Measurements from ENCODE around the gene PRM1.

The PRM1 gene

DNA sequence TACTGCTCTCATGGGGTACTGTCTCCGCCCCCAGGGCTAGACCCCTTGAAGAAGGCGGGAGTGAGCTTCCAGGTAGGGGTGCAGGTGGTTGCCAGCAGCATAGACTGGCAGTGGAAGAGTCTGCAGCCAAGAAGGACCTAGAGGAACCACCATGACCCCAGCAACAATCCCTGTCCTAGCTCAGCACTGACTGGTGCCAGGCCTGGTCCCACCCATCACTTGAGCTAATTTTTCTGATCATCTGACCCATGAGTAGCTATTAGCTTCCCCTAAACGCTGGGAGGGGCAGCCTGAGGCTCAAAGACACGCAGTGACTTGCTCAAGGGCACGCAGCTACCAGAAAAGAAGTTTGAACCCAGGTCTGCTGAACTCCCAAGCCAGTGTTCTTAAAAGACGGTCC is 8.6 kb downstream of the PRM1 start:
- Histone ChIP-seq H3K9me3 (ENCODE audit: insufficient read depth, low read depth, low read length) (peaks cover 2% of the 10 kb centered on the region), H4K12ac (ENCODE audit: low read depth, low read length) (no peak overlapping the region), H2BK5ac (ENCODE audit: low read depth, low read length, poor library complexity) (no peak overlapping the region), H3K14ac (ENCODE audit: low read length) (no peak overlapping the region), H3K4me2 (ENCODE audit: low read length) (no peak overlapping the region), H2AK5ac (ENCODE audit: low read length) (no peak overlapping the region), H3K79me2 (ENCODE audit: control insufficient read depth, insufficient read depth, low read length, poor library complexity) (no peaks in the 10 kb centered on the region), H3K27me3 (ENCODE audit: insufficient read depth, low read length) (no peaks in the 10 kb centered on the region), H2BK12ac (ENCODE audit: low read length) (no peak overlapping the region), H3K23ac (ENCODE audit: low read length) (no peak overlapping the region), H4K8ac (ENCODE audit: low read depth, low read length) (no peak overlapping the region), H3K4me1 (ENCODE audit: control insufficient read depth in 1 of 2, insufficient read depth in 2 of 2, low read length in 2 of 2) (peaks cover 0 to 5% of the 10 kb centered on the region in 2 experiments), H2AFZ (ENCODE audit: insufficient read depth, low read length, poor library complexity) (no peak overlapping the region), H3K9ac (ENCODE audit: low read length) (no peak overlapping the region), H3K4ac (ENCODE audit: low read depth, low read length) (no peak overlapping the region), H3K4me3 (ENCODE audit: low read depth, low read length) (no peak overlapping the region), H3K18ac (ENCODE audit: low read length) (no peak overlapping the region), H2BK120ac (ENCODE audit: insufficient read depth, low read length, poor library complexity) (no peak overlapping the region), H4K91ac (ENCODE audit: low read depth, low read length) (no peak overlapping the region), H3K36me3 (ENCODE audit: control insufficient read depth in 1 of 2, insufficient read depth in 2 of 2, low read length in 2 of 2) (no peaks in the 10 kb centered on the region), H3K79me1 (ENCODE audit: low read length) (no peaks in the 10 kb centered on the region), H3K27ac (ENCODE audit: low read depth, low read length) (no peak overlapping the region)
- no CpG with 5 or more reads among the region's 6 CpGs for WGBS (ENCODE audit: extremely low coverage, insufficient coverage, insufficient read length)
- no peak for DNase-seq

DNA sequence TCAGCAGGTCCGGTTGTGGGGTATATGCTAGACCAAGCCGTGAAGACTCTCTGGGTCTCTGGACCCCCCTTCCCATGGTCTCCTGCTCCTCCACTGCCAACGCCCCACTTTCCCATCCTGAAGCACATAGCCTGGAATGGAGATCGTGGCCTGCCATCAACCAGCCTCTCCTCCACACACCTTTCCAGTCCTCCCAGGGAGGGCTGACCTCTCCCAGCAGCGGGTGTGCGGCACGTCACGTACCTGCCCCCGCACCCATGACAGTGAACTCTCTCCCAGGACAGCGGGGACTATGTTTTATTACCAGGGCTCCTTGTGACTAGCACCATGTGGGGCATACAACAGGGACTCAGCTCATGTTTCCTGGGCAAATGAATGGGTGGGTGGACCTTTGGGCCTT is 9.5 kb downstream of the PRM1 start:
- Histone ChIP-seq H3K4me1 (ENCODE audit: control insufficient read depth in 1 of 2, insufficient read depth in 2 of 2, low read length in 2 of 2) (peaks cover 0 to 5% of the 10 kb centered on the region in 2 experiments), H3K14ac (ENCODE audit: low read length) (no peak overlapping the region), H3K4ac (ENCODE audit: low read depth, low read length) (no peak overlapping the region), H3K27me3 (ENCODE audit: insufficient read depth, low read length) (no peaks in the 10 kb centered on the region), H3K9ac (ENCODE audit: low read length) (no peak overlapping the region), H3K36me3 (ENCODE audit: control insufficient read depth in 1 of 2, insufficient read depth in 2 of 2, low read length in 2 of 2) (no peaks in the 10 kb centered on the region), H2BK5ac (ENCODE audit: low read depth, low read length, poor library complexity) (no peak overlapping the region), H3K23ac (ENCODE audit: low read length) (no peak overlapping the region), H3K4me3 (ENCODE audit: low read depth, low read length) (peak overlapping the region; percentile 36), H4K8ac (ENCODE audit: low read depth, low read length) (no peak overlapping the region), H3K9me3 (ENCODE audit: insufficient read depth, low read depth, low read length) (peaks cover 2% of the 10 kb centered on the region), H3K79me1 (ENCODE audit: low read length) (no peaks in the 10 kb centered on the region), H3K18ac (ENCODE audit: low read length) (no peak overlapping the region), H3K4me2 (ENCODE audit: low read length) (no peak overlapping the region), H4K12ac (ENCODE audit: low read depth, low read length) (no peak overlapping the region), H3K79me2 (ENCODE audit: control insufficient read depth, insufficient read depth, low read length, poor library complexity) (no peaks in the 10 kb centered on the region), H2AK5ac (ENCODE audit: low read length) (no peak overlapping the region), H4K91ac (ENCODE audit: low read depth, low read length) (no peak overlapping the region), H2AFZ (ENCODE audit: insufficient read depth, low read length, poor library complexity) (no peak overlapping the region), H2BK12ac (ENCODE audit: low read length) (no peak overlapping the region), H2BK120ac (ENCODE audit: insufficient read depth, low read length, poor library complexity) (no peak overlapping the region), H3K27ac (ENCODE audit: low read depth, low read length) (no peak overlapping the region)
- no peak for DNase-seq
- WGBS (ENCODE audit: extremely low coverage, insufficient coverage, insufficient read length): no CpG with 5 or more reads among the region's 10 CpGs

- no peak overlapping the region for H2AK5ac ChIP-seq (ENCODE audit: low read length)
- no peak overlapping the region for H2BK120ac ChIP-seq (ENCODE audit: insufficient read depth, low read length, poor library complexity)
- H3K9ac ChIP-seq (ENCODE audit: low read length): no peak overlapping the region
- no peak overlapping the region for H4K91ac ChIP-seq (ENCODE audit: low read depth, low read length)
- H3K27ac ChIP-seq (ENCODE audit: low read depth, low read length): no peak overlapping the region
- no peak overlapping the region for H2BK12ac ChIP-seq (ENCODE audit: low read length)
- H3K36me3 ChIP-seq (ENCODE audit: control insufficient read depth in 1 of 2, insufficient read depth in 2 of 2, low read length in 2 of 2): no peaks in the 10 kb centered on the region
- H2AFZ ChIP-seq (ENCODE audit: insufficient read depth, low read length, poor library complexity): no peak overlapping the region
- H3K14ac ChIP-seq (ENCODE audit: low read length): no peak overlapping the region
- peaks cover 0 to 5% of the 10 kb centered on the region in 2 experiments for H3K4me1 ChIP-seq (ENCODE audit: control insufficient read depth in 1 of 2, insufficient read depth in 2 of 2, low read length in 2 of 2)
- H3K9me3 ChIP-seq (ENCODE audit: insufficient read depth, low read depth, low read length): peaks cover 2% of the 10 kb centered on the region
- H3K23ac ChIP-seq (ENCODE audit: low read length): no peak overlapping the region
- H3K27me3 ChIP-seq (ENCODE audit: insufficient read depth, low read length): no peaks in the 10 kb centered on the region
- no CpG with 5 or more reads among the region's 2 CpGs for WGBS (ENCODE audit: extremely low coverage, insufficient coverage, insufficient read length)
- H3K4me2 ChIP-seq (ENCODE audit: low read length): no peak overlapping the region
- no peak overlapping the region for H4K12ac ChIP-seq (ENCODE audit: low read depth, low read length)
- H3K79me1 ChIP-seq (ENCODE audit: low read length): no peaks in the 10 kb centered on the region
- H3K18ac ChIP-seq (ENCODE audit: low read length): no peak overlapping the region
- H2BK5ac ChIP-seq (ENCODE audit: low read depth, low read length, poor library complexity): no peak overlapping the region
- H4K8ac ChIP-seq (ENCODE audit: low read depth, low read length): no peak overlapping the region
- no peak for DNase-seq
- no peak overlapping the region for H3K4ac ChIP-seq (ENCODE audit: low read depth, low read length)
- H3K79me2 ChIP-seq (ENCODE audit: control insufficient read depth, insufficient read depth, low read length, poor library complexity): no peaks in the 10 kb centered on the region
- H3K4me3 ChIP-seq (ENCODE audit: low read depth, low read length): no peak overlapping the region
Measured at GRCh38 chr16:11270602-11271162, 10.4 kb downstream of the PRM1 start.

GRCh38 chr16:11268921-11269375 is 12.2 kb downstream of the PRM1 start, which contains the start of gene TNP2:
Gene TNP2 (minus strand): TSS chr16:11269325. CDS start chr16:11269262, 63 bp downstream.
- Histone ChIP-seq H3K79me2 (ENCODE audit: control insufficient read depth, insufficient read depth, low read length, poor library complexity) (no peaks in the 10 kb centered on the region), H2AFZ (ENCODE audit: insufficient read depth, low read length, poor library complexity) (no peak within 1 kb of the TSS), H2AK5ac (ENCODE audit: low read length) (no peak within 1 kb of the TSS), H3K18ac (ENCODE audit: low read length) (no peak within 1 kb of the TSS), H2BK120ac (ENCODE audit: insufficient read depth, low read length, poor library complexity) (no peak within 1 kb of the TSS), H3K4me3 (ENCODE audit: low read depth, low read length) (no peak within 1 kb of the TSS), H2BK5ac (ENCODE audit: low read depth, low read length, poor library complexity) (no peak within 1 kb of the TSS), H3K36me3 (ENCODE audit: control insufficient read depth in 1 of 2, insufficient read depth in 2 of 2, low read length in 2 of 2) (no peaks in the 10 kb centered on the region), H3K27ac (ENCODE audit: low read depth, low read length) (no peak within 1 kb of the TSS), H2BK12ac (ENCODE audit: low read length) (no peak within 1 kb of the TSS), H3K4me1 (ENCODE audit: control insufficient read depth in 1 of 2, insufficient read depth in 2 of 2, low read length in 2 of 2) (peaks cover 0 to 5% of the 10 kb centered on the region in 2 experiments), H3K27me3 (ENCODE audit: insufficient read depth, low read length) (no peaks in the 10 kb centered on the region), H3K9ac (ENCODE audit: low read length) (no peak within 1 kb of the TSS), H3K4me2 (ENCODE audit: low read length) (no peak within 1 kb of the TSS), H4K8ac (ENCODE audit: low read depth, low read length) (no peak within 1 kb of the TSS), H3K4ac (ENCODE audit: low read depth, low read length) (no peak within 1 kb of the TSS), H3K79me1 (ENCODE audit: low read length) (no peaks in the 10 kb centered on the region), H4K91ac (ENCODE audit: low read depth, low read length) (no peak within 1 kb of the TSS), H3K23ac (ENCODE audit: low read length) (no peak within 1 kb of the TSS), H3K14ac (ENCODE audit: low read length) (no peak within 1 kb of the TSS), H3K9me3 (ENCODE audit: insufficient read depth, low read depth, low read length) (peaks cover 2% of the 10 kb centered on the region), H4K12ac (ENCODE audit: low read depth, low read length) (no peak within 1 kb of the TSS)
- no CpG with 5 or more reads among the region's 11 CpGs for WGBS (ENCODE audit: extremely low coverage, insufficient coverage, insufficient read length)
- DNase-seq: no peak

All from trophoblast cell (in vitro differentiated cells and primary cell).